Gastroesophageal sphincter (tissue), 4 donors: ENCODE measurements around the gene SLC4A8. TPM values are rescaled to one million over a fixed set of nuclear protein-coding genes. Genes with fewer than 3 reads are reported as not detected.
"Not testable (repeated sequence)": the region's sequence is repeated elsewhere in the genome, so short reads cannot be mapped to it uniquely, and the experiment has no call there.

Experiments
- ATAC-seq: fragments of 150-250 bp; one replicate; pipeline ENCODE4 v1.9.1; 2016; ENCODE audit warnings: mild to moderate bottlenecking, moderate library complexity
- H3K27ac ChIP-seq, 4 donors: fragments of 200-600 bp; sonication (generic) in 3 of 4; 1 replicate in 3 of 4; 2 replicates in 1 of 4; pipeline ENCODE4 v1.5.1; 2016 to 2019
- H3K27me3 ChIP-seq: fragments of 200-600 bp; sonication (generic); one replicate; pipeline ENCODE4 v1.5.1; 2019
- H3K36me3 ChIP-seq, 2 donors: fragments of 200-600 bp; sonication (generic); one replicate each; pipeline ENCODE4 v1.5.1; 2019; ENCODE audit warnings: control low read depth in 1 of 2
- H3K4me1 ChIP-seq, 3 donors: fragments of 200-600 bp; sonication (generic); 1 replicate in 2 of 3; 2 replicates in 1 of 3; pipeline ENCODE4 v1.5.1; 2016 to 2019; ENCODE audit warnings: control low read depth in 2 of 3
- H3K4me3 ChIP-seq, 2 donors: fragments of 200-600 bp; sonication (generic); one replicate each; pipeline ENCODE4 v1.5.1; 2019; ENCODE audit warnings: mild to moderate bottlenecking in 1 of 2, moderate library complexity in 1 of 2
- H3K9me3 ChIP-seq, 3 donors: fragments of 200-600 bp; sonication (generic); one replicate each; pipeline ENCODE4 v1.5.1; 2017 to 2019; ENCODE audit warnings: control low read depth in 2 of 3
- EP300 ChIP-seq: sonication (generic); formaldehyde crosslinking; IDR thresholded peaks from one replicate; pipeline ENCODE4 v1.6.1; 2017; ENCODE audit warnings: antibody characterized with exemption, mild to moderate bottlenecking
- POLR2A ChIP-seq, 2 donors: fragments of 450-650 bp; IDR thresholded peaks; one replicate each; pipeline ENCODE4 v1.6.1; 2017; ENCODE audit warnings: antibody characterized with exemption in 2 of 2, mild to moderate bottlenecking in 2 of 2, moderate library complexity in 1 of 2
- POLR2AphosphoS5 ChIP-seq: sonication (generic); formaldehyde crosslinking; IDR thresholded peaks from one replicate; pipeline ENCODE4 v1.6.1; 2017; ENCODE audit warnings: antibody characterized with exemption
- WGBS, 2 donors: methylation state at CpG; one replicate each; pipeline ENCODE4 v1.1.5; 2018; ENCODE audit warnings: low coverage in 1 of 2; 5-methylcytosine and 5-hydroxymethylcytosine counted together
- total RNA-seq, 4 donors: library from RNA; depleted of rRNA; stranded (reverse); fragments of >200 nt; gene quantifications; one replicate each; pipeline ENCODE4 v1.1.0, GENCODE V29; 2016
- TF ChIP-seq, protein P1 (sequence below), 4 experiments: fragments of 200-600 bp in 2 of 4; fragments of 450-650 bp in 2 of 4; sonication (generic) in 1 of 4; IDR thresholded peaks; one replicate each; pipeline ENCODE4 v1.5.1; 2017 to 2019; ENCODE audit warnings: antibody characterized with exemption in 4 of 4, mild to moderate bottlenecking in 2 of 4, moderate library complexity in 2 of 4

Gene SLC4A8
- total RNA-seq, 4 donors from 2014 or later = 0.27 to 5.3 (median 0.76) TPM

DNA sequence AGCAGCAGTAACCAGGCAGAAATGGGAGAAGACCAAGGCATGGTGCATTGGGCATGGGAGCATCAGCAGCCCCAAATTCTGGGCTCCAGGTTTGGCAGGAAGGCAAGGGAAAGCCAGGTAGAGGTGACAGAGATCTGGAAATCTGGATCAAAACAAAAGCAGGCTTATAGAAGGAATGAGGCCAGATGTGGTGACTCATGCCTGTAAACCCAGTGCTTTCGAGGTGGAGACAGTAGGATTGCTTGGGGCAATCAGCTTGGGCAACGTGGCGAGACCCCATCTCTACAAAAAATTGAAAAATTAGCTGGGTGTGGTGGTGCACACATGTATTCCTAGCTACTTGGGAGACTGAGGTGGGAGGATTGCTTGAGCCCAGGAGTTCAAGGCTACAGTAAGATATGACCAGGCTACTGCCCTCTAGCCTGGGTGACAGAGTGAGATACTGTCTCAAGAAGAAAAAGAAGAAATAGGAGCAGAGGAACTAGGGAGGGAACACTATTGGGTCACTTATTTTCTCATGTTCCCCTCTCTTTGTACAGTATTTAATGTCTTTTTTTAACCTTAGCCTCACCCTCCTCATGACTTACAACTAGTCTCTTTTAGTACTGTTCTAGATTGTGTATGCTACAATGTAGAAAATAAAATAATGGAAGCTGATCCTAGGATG is 25.1 kb downstream of the SLC4A8 start:
- Histone ChIP-seq H3K9me3 (no peaks in the 10 kb centered on the region), H3K27me3 (peaks cover 4% of the 10 kb centered on the region), H3K36me3 (no peaks in the 10 kb centered on the region), H3K4me1 (no peaks in the 10 kb centered on the region), H3K27ac (no peak overlapping the region), H3K4me3 (no peak overlapping the region)
- TF ChIP-seq POLR2AphosphoS5 (no peak), EP300 (no peak), POLR2A (IDR thresholded peaks at IDR 0.05) (no peak)
- TF ChIP-seq, protein P1, sequence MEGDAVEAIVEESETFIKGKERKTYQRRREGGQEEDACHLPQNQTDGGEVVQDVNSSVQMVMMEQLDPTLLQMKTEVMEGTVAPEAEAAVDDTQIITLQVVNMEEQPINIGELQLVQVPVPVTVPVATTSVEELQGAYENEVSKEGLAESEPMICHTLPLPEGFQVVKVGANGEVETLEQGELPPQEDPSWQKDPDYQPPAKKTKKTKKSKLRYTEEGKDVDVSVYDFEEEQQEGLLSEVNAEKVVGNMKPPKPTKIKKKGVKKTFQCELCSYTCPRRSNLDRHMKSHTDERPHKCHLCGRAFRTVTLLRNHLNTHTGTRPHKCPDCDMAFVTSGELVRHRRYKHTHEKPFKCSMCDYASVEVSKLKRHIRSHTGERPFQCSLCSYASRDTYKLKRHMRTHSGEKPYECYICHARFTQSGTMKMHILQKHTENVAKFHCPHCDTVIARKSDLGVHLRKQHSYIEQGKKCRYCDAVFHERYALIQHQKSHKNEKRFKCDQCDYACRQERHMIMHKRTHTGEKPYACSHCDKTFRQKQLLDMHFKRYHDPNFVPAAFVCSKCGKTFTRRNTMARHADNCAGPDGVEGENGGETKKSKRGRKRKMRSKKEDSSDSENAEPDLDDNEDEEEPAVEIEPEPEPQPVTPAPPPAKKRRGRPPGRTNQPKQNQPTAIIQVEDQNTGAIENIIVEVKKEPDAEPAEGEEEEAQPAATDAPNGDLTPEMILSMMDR (IDR thresholded peaks at IDR 0.05) = no peak
- WGBS, 2 donors = 76 to 81% methylated on average over 3 of the region's 3 CpGs
- ATAC-seq = no peak

DNA sequence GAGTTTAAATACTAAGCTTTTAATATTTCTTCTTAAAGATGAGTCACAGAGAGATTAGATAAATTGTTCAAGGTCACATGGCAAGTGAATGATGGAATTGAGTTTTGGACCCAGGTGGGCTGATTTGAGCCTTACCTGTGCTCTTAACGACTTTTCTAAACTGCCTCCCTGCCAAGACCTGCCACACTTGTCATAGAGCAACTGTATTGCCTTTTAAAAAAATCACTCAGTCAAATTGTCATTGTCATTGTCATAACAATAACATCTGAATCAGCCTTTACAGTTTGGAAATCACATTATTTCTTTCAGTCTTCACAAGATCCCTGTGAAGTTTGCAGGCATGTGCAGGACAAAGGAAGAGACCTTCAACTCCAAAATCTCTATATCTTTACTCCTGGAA is 25.7 kb downstream of the SLC4A8 start:
- WGBS, 2 donors = 90 to 91% methylated on average over 1 of the region's 1 CpG
- Histone ChIP-seq H3K36me3 (no peaks in the 10 kb centered on the region), H3K4me3 (no peak overlapping the region), H3K4me1 (no peaks in the 10 kb centered on the region), H3K9me3 (no peaks in the 10 kb centered on the region), H3K27me3 (peaks cover under 1% of the 10 kb centered on the region), H3K27ac (no peak overlapping the region)
- ATAC-seq = no peak
- TF ChIP-seq POLR2AphosphoS5 (no peak), POLR2A (IDR thresholded peaks at IDR 0.05) (no peak), EP300 (no peak)
- TF ChIP-seq, protein P1 (IDR thresholded peaks at IDR 0.05) = no peak

DNA sequence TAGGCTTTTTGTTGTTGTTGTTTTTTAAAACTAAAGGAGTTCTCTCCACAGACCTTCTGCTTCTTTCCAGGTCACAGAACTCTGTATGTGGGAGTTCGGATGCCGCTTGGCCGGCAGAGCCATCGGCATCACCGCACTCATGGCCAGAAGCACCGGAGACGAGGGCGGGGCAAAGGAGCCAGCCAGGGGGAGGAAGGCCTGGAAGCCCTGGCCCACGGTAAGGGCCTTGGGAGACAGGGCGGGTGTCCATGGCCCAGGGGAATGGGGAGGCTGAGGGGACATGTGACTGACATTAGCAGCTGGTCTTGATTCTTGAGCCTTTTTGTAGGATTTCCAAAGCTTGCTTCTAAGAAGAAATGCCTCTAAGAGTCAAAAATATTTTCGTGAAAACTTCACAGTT is 26.2 kb downstream of the SLC4A8 start:
- H3K4me1 ChIP-seq = no peaks in the 10 kb centered on the region
- H3K36me3 ChIP-seq = no peaks in the 10 kb centered on the region
- no peak overlapping the region for H3K27ac ChIP-seq
- 81 to 83% methylated on average over 1 to 3 of the region's 11 CpGs for WGBS, 2 donors
- TF ChIP-seq, protein P1 (IDR thresholded peaks at IDR 0.05) = no peak
- TF ChIP-seq POLR2AphosphoS5 (no peak), POLR2A (IDR thresholded peaks at IDR 0.05) (no peak), EP300 (no peak)
- H3K4me3 ChIP-seq = no peak overlapping the region
- no peaks in the 10 kb centered on the region for H3K27me3 ChIP-seq
- no peaks in the 10 kb centered on the region for H3K9me3 ChIP-seq
- no peak for ATAC-seq

- ATAC-seq, H3K27ac ChIP-seq, H3K27me3 ChIP-seq, H3K9me3 ChIP-seq, H3K4me1 ChIP-seq, H3K36me3 ChIP-seq, H3K4me3 ChIP-seq: not testable (repeated sequence)
- WGBS, 2 donors = 89 to 100% methylated on average over 1 to 6 of the region's 7 CpGs
Measured at GRCh38 chr12:51454016-51454415, 29.4 kb downstream of the SLC4A8 start.

DNA sequence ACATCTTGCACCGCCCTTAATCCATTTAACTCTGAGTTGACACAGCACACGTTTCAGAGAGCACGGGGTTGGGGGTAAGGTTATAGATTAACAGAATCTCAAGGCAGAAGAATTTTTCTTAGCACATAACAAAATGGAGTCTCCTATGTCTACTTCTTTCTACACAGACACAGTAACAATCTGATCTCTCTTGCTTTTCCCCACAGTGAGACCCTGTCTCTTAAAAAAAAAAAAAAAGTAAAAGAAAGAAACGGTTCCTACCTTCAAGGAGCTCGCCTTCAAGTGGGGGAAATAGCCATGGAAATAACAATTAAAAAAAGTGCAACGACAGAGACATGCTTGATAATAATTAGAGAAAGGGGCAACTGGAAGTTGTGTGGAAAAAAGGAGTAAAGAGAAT is 30.4 kb downstream of the SLC4A8 start:
- H3K4me1 ChIP-seq, H3K4me3 ChIP-seq, H3K27ac ChIP-seq, H3K27me3 ChIP-seq, ATAC-seq, H3K9me3 ChIP-seq, H3K36me3 ChIP-seq: not testable (repeated sequence)
- WGBS, 2 donors = 60% methylated on average over 3 of the region's 6 CpGs; no CpG with 5 or more reads in 1 of the 2 donors

- H3K36me3 ChIP-seq = no peaks in the 10 kb centered on the region
- H3K9me3 ChIP-seq = no peaks in the 10 kb centered on the region
- ATAC-seq = no peak
- no peaks in the 10 kb centered on the region for H3K27me3 ChIP-seq
- TF ChIP-seq EP300 = no peak
- no peak for TF ChIP-seq POLR2AphosphoS5
- TF ChIP-seq, protein P1 (IDR thresholded peaks at IDR 0.05) = no peak
- TF ChIP-seq POLR2A (IDR thresholded peaks at IDR 0.05) = no peak
- H3K27ac ChIP-seq = no peak overlapping the region
- no peak overlapping the region for H3K4me3 ChIP-seq
- H3K4me1 ChIP-seq = no peaks in the 10 kb centered on the region
Measured at GRCh38 chr12:51458635-51459034, 34.0 kb downstream of the SLC4A8 start.
